HepG2 (cell line): ENCODE measurements around the gene CDKL2. TPM values are rescaled to one million over a fixed set of nuclear protein-coding genes. Genes with fewer than 3 reads are reported as not detected.

ENCODE experiments used
- ATAC-seq: fragments of 200-7000 bp; cut with Tn5 transposase; 3 replicates; pipeline ENCODE4 v1.9.1; 2020; ENCODE audit warnings: mild to moderate bottlenecking, moderate library complexity
- BruUV-seq: library from RNA; stranded (reverse); fragments of 400-500 nt; replicated peaks from 2 replicates; lab custom pipeline; 2021; lab: Mats Ljungman, UMichigan
- CTCF ChIA-PET: fragments of 300-600 bp; formaldehyde crosslinking; extraction: SDS; loops from one replicate; lab custom pipeline; 2021; ENCODE audit warnings: low total read pairs, inconsistent platforms, low intra/inter-chr PET ratio; lab: Yijun Ruan, JAX
- POLR2A ChIA-PET: fragments of 350-600 bp; sonication (Branson Sonifier 250); formaldehyde crosslinking; loops from one replicate; lab custom pipeline; 2020; ENCODE audit warnings: antibody characterized with exemption, inconsistent platforms; lab: Yijun Ruan, JAX
- DNase-seq: peaks from one replicate; pipeline ENCODE4 v3.0.0-alpha.2; 2015; ENCODE audit warnings: low spot score
- FAIRE-seq: peaks from 3 replicates; lab custom pipeline; 2011; peaks lifted over from hg19 to GRCh38; lab: Jason Lieb, UNC
- H2AFZ ChIP-seq: one replicate; pipeline ENCODE4 v1.6.1; 2011; ENCODE audit warnings: low read length, inconsistent platforms
- H3K27ac ChIP-seq: fragments of 300-600 bp; 3 replicates; pipeline ENCODE4 v1.8.0; 2011; ENCODE audit warnings: mixed run types, mild to moderate bottlenecking, mixed read lengths, low read length, inconsistent platforms; ENCODE audit not compliant: insufficient read depth; ENCODE audit errors: extremely low read length
- H3K27me3 ChIP-seq, 2 experiments: fragments of 200-600 bp in 1 of 2; 2 replicates in 1 of 2; 3 replicates in 1 of 2; pipeline versions ENCODE4 v1.6.0 to v1.8.0; 2011; ENCODE audit warnings: low read length in 2 of 2, mild to moderate bottlenecking in 2 of 2, moderate library complexity in 2 of 2, inconsistent platforms in 1 of 2; ENCODE audit not compliant: insufficient read depth in 2 of 2, control insufficient read depth in 1 of 2
- H3K36me3 ChIP-seq, 2 experiments: fragments of 200-600 bp in 1 of 2; replicated peaks in 1 of 2; 2 replicates in 1 of 2; 3 replicates in 1 of 2; pipeline versions ENCODE4 v1.5.1 to v1.8.0; 2011; ENCODE audit warnings: low read length in 2 of 2, inconsistent platforms in 1 of 2; ENCODE audit not compliant: insufficient read depth in 2 of 2, control insufficient read depth in 1 of 2
- H3K4me1 ChIP-seq: 2 replicates; pipeline ENCODE4 v1.5.1; 2012; ENCODE audit warnings: low read length, inconsistent platforms; ENCODE audit not compliant: insufficient read depth
- H3K4me2 ChIP-seq: 2 replicates; pipeline ENCODE4 v1.6.0; 2011; ENCODE audit warnings: low read depth, low read length, inconsistent platforms
- H3K4me3 ChIP-seq, 3 experiments: fragments of 200-600 bp in 1 of 3; sonication (generic), shearing (Covaris generic) in 1 of 3; replicated peaks in 1 of 3; 2 replicates each; pipeline ENCODE4 v1.5.1; 2011 to 2016; ENCODE audit warnings: low read length in 3 of 3, inconsistent platforms in 2 of 3, low read depth in 2 of 3, mild to moderate bottlenecking in 2 of 3, control low read depth in 1 of 3, mixed read lengths in 1 of 3; ENCODE audit not compliant: insufficient read depth in 1 of 3
- H3K79me2 ChIP-seq: one replicate; pipeline ENCODE4 v1.6.1; 2011; ENCODE audit warnings: low read length, inconsistent platforms; ENCODE audit not compliant: insufficient read depth
- H3K9ac ChIP-seq: 2 replicates; pipeline ENCODE4 v1.6.0; 2011; ENCODE audit warnings: mild to moderate bottlenecking, low read depth, low read length, inconsistent platforms; ENCODE audit not compliant: insufficient read depth
- H3K9me3 ChIP-seq: 2 replicates; pipeline ENCODE4 v1.5.1; 2012; ENCODE audit warnings: mild to moderate bottlenecking, low read length
- H4K20me1 ChIP-seq: 2 replicates; pipeline ENCODE4 v1.6.0; 2011; ENCODE audit warnings: inconsistent platforms, mild to moderate bottlenecking, low read length, moderate library complexity; ENCODE audit not compliant: insufficient read depth
- AFF4 ChIP-seq: sonication (generic); formaldehyde crosslinking; IDR thresholded peaks from 2 replicates; pipeline ENCODE4 v1.4.0; 2020; ENCODE audit warnings: missing genetic modification reagents
- JUN ChIP-seq: sonication (generic); formaldehyde crosslinking; IDR thresholded peaks from 2 replicates; pipeline ENCODE4 v1.4.0; 2020; ENCODE audit warnings: mild to moderate bottlenecking, missing genetic modification reagents
- SOX13 ChIP-seq, 3 experiments: fragments of 450-650 bp in 1 of 3; sonication (generic) in 1 of 3; formaldehyde crosslinking in 1 of 3; IDR thresholded peaks in 2 of 3; conservative IDR thresholded peaks in 1 of 3; 2 replicates each; pipeline versions ENCODE4 v1.5.0 to v1.6.1; 2016 to 2020; ENCODE audit warnings: antibody characterized with exemption in 1 of 3, mild to moderate bottlenecking in 1 of 3, missing compliant biosample characterization in 1 of 3, missing genetic modification reagents in 1 of 3, moderate library complexity in 1 of 3
- TFDP2 ChIP-seq: sonication (generic); formaldehyde crosslinking; IDR thresholded peaks from 2 replicates; pipeline ENCODE4 v1.4.0; 2020; ENCODE audit warnings: missing genetic modification reagents
- in situ Hi-C: cut with HindIII; loops from 2 replicates; pipeline ENCODE4 v1.10.0; 2017; ENCODE audit warnings: low pct_unique_long_range_greater_than_20kb; ENCODE audit not compliant: extremely low pct_ligation_motif_present
- intact Hi-C: fragments of 100-400 bp; cut with micrococcal nuclease; formaldehyde crosslinking; loops from one replicate; pipeline ENCODE4 v1.10.0; 2022; ENCODE audit not compliant: unreplicated experiment
- polyA plus RNA-seq, 8 experiments: library from polyadenylated mRNA; depleted of rRNA in 3 of 8; stranded (reverse) in 7 of 8; unstranded in 1 of 8; fragments of >200 nt; fragmentation: Illumina TruSeq in 4 of 8; extraction: Trizol in 4 of 8; gene quantifications; 2 replicates each; pipeline versions ENCODE4 v1.2.1 to v1.2.3, GENCODE V29; 2011 to 2016; ENCODE audit warnings: low read depth in 4 of 8, missing spikeins in 1 of 8, mixed read lengths in 1 of 8; ENCODE audit not compliant: insufficient read depth in 1 of 8
- total RNA-seq, 5 experiments: library from RNA; depleted of rRNA; stranded (reverse); fragments of >200 nt; fragmentation: Illumina TruSeq; extraction: Trizol; gene quantifications; 2 replicates each; pipeline ENCODE4 v1.2.3, GENCODE V29; 2016; ENCODE audit warnings: low read depth in 1 of 5

CDKL2 gene
- total and polyA plus RNA-seq, 2 of the 13 experiments (the other 11 are each of a cell fraction or from before 2014, with no cell fraction given): not detected

GRCh38 chr4:75565481-75565880 is 64.8 kb downstream of the CDKL2 start:
- Histone ChIP-seq H3K27me3 (peaks cover 1 to 4% of the 10 kb centered on the region in 2 experiments; a peak in 1 of 5 replicates), H3K9me3 (no peaks in the 10 kb centered on the region), H4K20me1 (no peaks in the 10 kb centered on the region), H3K4me1 (no peaks in the 10 kb centered on the region), H3K9ac (no peak overlapping the region), H3K4me3 (no peak overlapping the region), H3K27ac (no peak overlapping the region), H3K36me3 (no peaks in the 10 kb centered on the region), H2AFZ (no peak overlapping the region), H3K4me2 (no peak overlapping the region), H3K79me2 (no peaks in the 10 kb centered on the region)
- in situ Hi-C loops: no loop called here
- ChIA-PET CTCF (no interaction called here), POLR2A (no interaction called here)
- no peak for DNase-seq
- no TSS peak for BruUV-seq
- intact Hi-C loops: no loop called here
- TF ChIP-seq TFDP2 (CRISPR knock-in tag): no peak
- TF ChIP-seq AFF4 (CRISPR knock-in tag): no peak
- no peak for TF ChIP-seq JUN (CRISPR knock-in tag)
- no peak for TF ChIP-seq SOX13 (IDR thresholded peaks at IDR 0.05)
- no peak for TF ChIP-seq SOX13 (CRISPR knock-in tag; conservative IDR thresholded peaks at IDR 0.05 in 1 of 2, IDR thresholded peaks at IDR 0.05 in 1 of 2)
- ATAC-seq: no peak
- FAIRE-seq: no peak
